ENCODE data around the gene RCAN1.

DNA sequence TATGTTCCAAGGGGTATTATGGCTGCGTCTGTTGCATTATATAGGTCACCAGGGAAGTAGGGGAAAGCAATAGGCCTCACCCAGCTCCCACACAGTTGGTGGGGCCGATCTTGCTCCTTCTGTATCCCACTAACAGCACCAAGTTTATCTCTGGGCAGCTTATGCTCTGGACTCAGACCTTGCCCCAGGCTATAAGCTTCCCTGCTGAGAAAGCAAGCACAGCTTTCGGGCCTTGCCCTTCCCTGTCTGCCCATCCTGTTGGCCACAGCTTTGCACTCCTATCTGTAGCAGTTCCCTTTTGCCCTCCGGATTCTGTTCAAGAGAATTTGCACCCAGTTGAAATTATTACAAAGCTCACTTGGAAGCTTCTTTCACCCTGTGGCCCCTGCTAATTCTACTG, 115.8 kb downstream of the RCAN1 start:
- no peak for TF ChIP-seq POLR2A (IDR thresholded peaks at IDR 0.05; ENCODE audit: extremely low read depth, insufficient read length)
- TF ChIP-seq, protein P1, sequence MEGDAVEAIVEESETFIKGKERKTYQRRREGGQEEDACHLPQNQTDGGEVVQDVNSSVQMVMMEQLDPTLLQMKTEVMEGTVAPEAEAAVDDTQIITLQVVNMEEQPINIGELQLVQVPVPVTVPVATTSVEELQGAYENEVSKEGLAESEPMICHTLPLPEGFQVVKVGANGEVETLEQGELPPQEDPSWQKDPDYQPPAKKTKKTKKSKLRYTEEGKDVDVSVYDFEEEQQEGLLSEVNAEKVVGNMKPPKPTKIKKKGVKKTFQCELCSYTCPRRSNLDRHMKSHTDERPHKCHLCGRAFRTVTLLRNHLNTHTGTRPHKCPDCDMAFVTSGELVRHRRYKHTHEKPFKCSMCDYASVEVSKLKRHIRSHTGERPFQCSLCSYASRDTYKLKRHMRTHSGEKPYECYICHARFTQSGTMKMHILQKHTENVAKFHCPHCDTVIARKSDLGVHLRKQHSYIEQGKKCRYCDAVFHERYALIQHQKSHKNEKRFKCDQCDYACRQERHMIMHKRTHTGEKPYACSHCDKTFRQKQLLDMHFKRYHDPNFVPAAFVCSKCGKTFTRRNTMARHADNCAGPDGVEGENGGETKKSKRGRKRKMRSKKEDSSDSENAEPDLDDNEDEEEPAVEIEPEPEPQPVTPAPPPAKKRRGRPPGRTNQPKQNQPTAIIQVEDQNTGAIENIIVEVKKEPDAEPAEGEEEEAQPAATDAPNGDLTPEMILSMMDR (IDR thresholded peaks at IDR 0.05; ENCODE audit: low read depth, low read length) = no peak

Data from NB4 (cell line).